Liver (tissue), 3 donors: ENCODE results near the gene CDK5RAP2.

Experiments
- EGR1 ChIP-seq, 2 donors: IDR thresholded peaks; 2 replicates each; pipeline ENCODE4 v1.6.1; 2016 to 2018; ENCODE audit warnings: antibody characterized with exemption in 2 of 2, low read depth in 2 of 2
- GABPA ChIP-seq, 2 donors: IDR thresholded peaks in 1 of 2; conservative IDR thresholded peaks in 1 of 2; 2 replicates each; pipeline ENCODE4 v1.6.1; 2016; ENCODE audit warnings: antibody characterized with exemption in 2 of 2, mild to moderate bottlenecking in 1 of 2, moderate library complexity in 1 of 2
- RAD21 ChIP-seq, 2 donors: IDR thresholded peaks; 2 replicates each; pipeline ENCODE4 v1.6.1; 2016; ENCODE audit warnings: antibody characterized with exemption in 2 of 2, mild to moderate bottlenecking in 2 of 2
- SP1 ChIP-seq: IDR thresholded peaks from 2 replicates; pipeline ENCODE4 v1.6.1; 2018; ENCODE audit warnings: antibody characterized with exemption, mild to moderate bottlenecking
- TAF1 ChIP-seq: conservative IDR thresholded peaks from 2 replicates; pipeline ENCODE4 v1.6.1; 2016; ENCODE audit warnings: antibody characterized with exemption, mild to moderate bottlenecking
- TF ChIP-seq, protein P1 (sequence below): fragments of 150-350 bp; IDR thresholded peaks from 2 replicates; pipeline ENCODE4 v1.5.1; 2017; ENCODE audit warnings: improper control_type of control experiment, low read depth, low read length; ENCODE audit not compliant: missing input control
- TF ChIP-seq, protein P2 (sequence below): IDR thresholded peaks from 2 replicates; pipeline ENCODE4 v1.6.1; 2016; ENCODE audit warnings: antibody characterized with exemption
- TF ChIP-seq, protein P3 (sequence below): IDR thresholded peaks from 2 replicates; pipeline ENCODE4 v1.6.1; 2016; ENCODE audit warnings: antibody characterized with exemption, mild to moderate bottlenecking
- TF ChIP-seq, protein P4 (sequence below): IDR thresholded peaks from 2 replicates; pipeline ENCODE4 v1.6.1; 2016; ENCODE audit warnings: antibody characterized with exemption
- TF ChIP-seq, protein P5 (sequence below): IDR thresholded peaks from 2 replicates; pipeline ENCODE4 v1.6.1; 2016; ENCODE audit warnings: antibody characterized with exemption
- donor health status: healthy.
- donor health status: healthy.

DNA sequence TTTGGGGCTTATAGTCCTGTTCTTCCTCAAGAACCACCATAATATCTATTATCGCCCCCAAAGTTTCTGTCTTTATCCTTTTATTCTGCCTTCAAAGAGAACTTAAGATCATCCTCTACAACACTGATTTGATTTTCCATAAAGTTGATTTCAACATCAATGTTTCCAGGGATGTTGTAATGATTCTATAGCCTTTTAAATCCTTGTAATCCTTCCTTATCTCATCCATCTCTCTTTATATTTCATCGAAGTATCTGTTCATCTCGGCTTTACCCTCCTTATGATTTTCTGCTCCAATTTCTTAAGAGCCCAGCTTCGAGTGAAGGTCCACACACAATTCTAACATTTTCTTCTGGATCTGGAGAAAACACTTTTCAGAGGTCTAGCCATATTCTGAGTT lies 218.4 kb downstream of the CDK5RAP2 start:
- no peak for TF ChIP-seq RAD21 (IDR thresholded peaks at IDR 0.05)
- TF ChIP-seq, protein P1, sequence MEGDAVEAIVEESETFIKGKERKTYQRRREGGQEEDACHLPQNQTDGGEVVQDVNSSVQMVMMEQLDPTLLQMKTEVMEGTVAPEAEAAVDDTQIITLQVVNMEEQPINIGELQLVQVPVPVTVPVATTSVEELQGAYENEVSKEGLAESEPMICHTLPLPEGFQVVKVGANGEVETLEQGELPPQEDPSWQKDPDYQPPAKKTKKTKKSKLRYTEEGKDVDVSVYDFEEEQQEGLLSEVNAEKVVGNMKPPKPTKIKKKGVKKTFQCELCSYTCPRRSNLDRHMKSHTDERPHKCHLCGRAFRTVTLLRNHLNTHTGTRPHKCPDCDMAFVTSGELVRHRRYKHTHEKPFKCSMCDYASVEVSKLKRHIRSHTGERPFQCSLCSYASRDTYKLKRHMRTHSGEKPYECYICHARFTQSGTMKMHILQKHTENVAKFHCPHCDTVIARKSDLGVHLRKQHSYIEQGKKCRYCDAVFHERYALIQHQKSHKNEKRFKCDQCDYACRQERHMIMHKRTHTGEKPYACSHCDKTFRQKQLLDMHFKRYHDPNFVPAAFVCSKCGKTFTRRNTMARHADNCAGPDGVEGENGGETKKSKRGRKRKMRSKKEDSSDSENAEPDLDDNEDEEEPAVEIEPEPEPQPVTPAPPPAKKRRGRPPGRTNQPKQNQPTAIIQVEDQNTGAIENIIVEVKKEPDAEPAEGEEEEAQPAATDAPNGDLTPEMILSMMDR: no peak
- TF ChIP-seq, protein P2, sequence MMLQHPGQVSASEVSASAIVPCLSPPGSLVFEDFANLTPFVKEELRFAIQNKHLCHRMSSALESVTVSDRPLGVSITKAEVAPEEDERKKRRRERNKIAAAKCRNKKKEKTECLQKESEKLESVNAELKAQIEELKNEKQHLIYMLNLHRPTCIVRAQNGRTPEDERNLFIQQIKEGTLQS: no peak
- TF ChIP-seq GABPA (IDR thresholded peaks at IDR 0.05 in 1 of 2, conservative IDR thresholded peaks at IDR 0.05 in 1 of 2): no peak
- no peak for TF ChIP-seq TAF1
- TF ChIP-seq, protein P3, sequence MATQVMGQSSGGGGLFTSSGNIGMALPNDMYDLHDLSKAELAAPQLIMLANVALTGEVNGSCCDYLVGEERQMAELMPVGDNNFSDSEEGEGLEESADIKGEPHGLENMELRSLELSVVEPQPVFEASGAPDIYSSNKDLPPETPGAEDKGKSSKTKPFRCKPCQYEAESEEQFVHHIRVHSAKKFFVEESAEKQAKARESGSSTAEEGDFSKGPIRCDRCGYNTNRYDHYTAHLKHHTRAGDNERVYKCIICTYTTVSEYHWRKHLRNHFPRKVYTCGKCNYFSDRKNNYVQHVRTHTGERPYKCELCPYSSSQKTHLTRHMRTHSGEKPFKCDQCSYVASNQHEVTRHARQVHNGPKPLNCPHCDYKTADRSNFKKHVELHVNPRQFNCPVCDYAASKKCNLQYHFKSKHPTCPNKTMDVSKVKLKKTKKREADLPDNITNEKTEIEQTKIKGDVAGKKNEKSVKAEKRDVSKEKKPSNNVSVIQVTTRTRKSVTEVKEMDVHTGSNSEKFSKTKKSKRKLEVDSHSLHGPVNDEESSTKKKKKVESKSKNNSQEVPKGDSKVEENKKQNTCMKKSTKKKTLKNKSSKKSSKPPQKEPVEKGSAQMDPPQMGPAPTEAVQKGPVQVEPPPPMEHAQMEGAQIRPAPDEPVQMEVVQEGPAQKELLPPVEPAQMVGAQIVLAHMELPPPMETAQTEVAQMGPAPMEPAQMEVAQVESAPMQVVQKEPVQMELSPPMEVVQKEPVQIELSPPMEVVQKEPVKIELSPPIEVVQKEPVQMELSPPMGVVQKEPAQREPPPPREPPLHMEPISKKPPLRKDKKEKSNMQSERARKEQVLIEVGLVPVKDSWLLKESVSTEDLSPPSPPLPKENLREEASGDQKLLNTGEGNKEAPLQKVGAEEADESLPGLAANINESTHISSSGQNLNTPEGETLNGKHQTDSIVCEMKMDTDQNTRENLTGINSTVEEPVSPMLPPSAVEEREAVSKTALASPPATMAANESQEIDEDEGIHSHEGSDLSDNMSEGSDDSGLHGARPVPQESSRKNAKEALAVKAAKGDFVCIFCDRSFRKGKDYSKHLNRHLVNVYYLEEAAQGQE: no peak
- TF ChIP-seq SP1: no peak
- TF ChIP-seq, protein P4, sequence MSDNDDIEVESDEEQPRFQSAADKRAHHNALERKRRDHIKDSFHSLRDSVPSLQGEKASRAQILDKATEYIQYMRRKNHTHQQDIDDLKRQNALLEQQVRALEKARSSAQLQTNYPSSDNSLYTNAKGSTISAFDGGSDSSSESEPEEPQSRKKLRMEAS: no peak
- TF ChIP-seq EGR1 (IDR thresholded peaks at IDR 0.05; ENCODE audit: low read depth in 2 of 2): no peak
- TF ChIP-seq, protein P5, sequence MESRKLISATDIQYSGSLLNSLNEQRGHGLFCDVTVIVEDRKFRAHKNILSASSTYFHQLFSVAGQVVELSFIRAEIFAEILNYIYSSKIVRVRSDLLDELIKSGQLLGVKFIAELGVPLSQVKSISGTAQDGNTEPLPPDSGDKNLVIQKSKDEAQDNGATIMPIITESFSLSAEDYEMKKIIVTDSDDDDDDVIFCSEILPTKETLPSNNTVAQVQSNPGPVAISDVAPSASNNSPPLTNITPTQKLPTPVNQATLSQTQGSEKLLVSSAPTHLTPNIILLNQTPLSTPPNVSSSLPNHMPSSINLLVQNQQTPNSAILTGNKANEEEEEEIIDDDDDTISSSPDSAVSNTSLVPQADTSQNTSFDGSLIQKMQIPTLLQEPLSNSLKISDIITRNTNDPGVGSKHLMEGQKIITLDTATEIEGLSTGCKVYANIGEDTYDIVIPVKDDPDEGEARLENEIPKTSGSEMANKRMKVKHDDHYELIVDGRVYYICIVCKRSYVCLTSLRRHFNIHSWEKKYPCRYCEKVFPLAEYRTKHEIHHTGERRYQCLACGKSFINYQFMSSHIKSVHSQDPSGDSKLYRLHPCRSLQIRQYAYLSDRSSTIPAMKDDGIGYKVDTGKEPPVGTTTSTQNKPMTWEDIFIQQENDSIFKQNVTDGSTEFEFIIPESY: no peak
